HepG2 (cell line): ENCODE measurements around the gene BCL6. TPM values are rescaled to one million over a fixed set of nuclear protein-coding genes. Genes with fewer than 3 reads are reported as not detected.

Experiments used
- ATAC-seq: fragments of 200-7000 bp; cut with Tn5 transposase; 3 replicates; pipeline ENCODE4 v1.9.1; 2020; ENCODE audit warnings: mild to moderate bottlenecking, moderate library complexity
- BruUV-seq: library from RNA; stranded (reverse); fragments of 400-500 nt; replicated peaks from 2 replicates; lab custom pipeline; 2021; lab: Mats Ljungman, UMichigan
- CTCF ChIA-PET: fragments of 300-600 bp; formaldehyde crosslinking; extraction: SDS; loops from one replicate; lab custom pipeline; 2021; ENCODE audit warnings: low total read pairs, inconsistent platforms, low intra/inter-chr PET ratio; lab: Yijun Ruan, JAX
- POLR2A ChIA-PET: fragments of 350-600 bp; sonication (Branson Sonifier 250); formaldehyde crosslinking; loops from one replicate; lab custom pipeline; 2020; ENCODE audit warnings: antibody characterized with exemption, inconsistent platforms; lab: Yijun Ruan, JAX
- DNase-seq: peaks from one replicate; pipeline ENCODE4 v3.0.0-alpha.2; 2015; ENCODE audit warnings: low spot score
- FAIRE-seq: peaks from 3 replicates; lab custom pipeline; 2011; peaks lifted over from hg19 to GRCh38; lab: Jason Lieb, UNC
- H2AFZ ChIP-seq: one replicate; pipeline ENCODE4 v1.6.1; 2011; ENCODE audit warnings: low read length, inconsistent platforms
- H3K27ac ChIP-seq: fragments of 300-600 bp; 3 replicates; pipeline ENCODE4 v1.8.0; 2011; ENCODE audit warnings: mixed run types, mild to moderate bottlenecking, mixed read lengths, low read length, inconsistent platforms; ENCODE audit not compliant: insufficient read depth; ENCODE audit errors: extremely low read length
- H3K27me3 ChIP-seq, 2 experiments: fragments of 200-600 bp in 1 of 2; 2 replicates in 1 of 2; 3 replicates in 1 of 2; pipeline versions ENCODE4 v1.6.0 to v1.8.0; 2011; ENCODE audit warnings: low read length in 2 of 2, mild to moderate bottlenecking in 2 of 2, moderate library complexity in 2 of 2, inconsistent platforms in 1 of 2; ENCODE audit not compliant: insufficient read depth in 2 of 2, control insufficient read depth in 1 of 2
- H3K36me3 ChIP-seq, 2 experiments: fragments of 200-600 bp in 1 of 2; replicated peaks in 1 of 2; 2 replicates in 1 of 2; 3 replicates in 1 of 2; pipeline versions ENCODE4 v1.5.1 to v1.8.0; 2011; ENCODE audit warnings: low read length in 2 of 2, inconsistent platforms in 1 of 2; ENCODE audit not compliant: insufficient read depth in 2 of 2, control insufficient read depth in 1 of 2
- H3K4me1 ChIP-seq: 2 replicates; pipeline ENCODE4 v1.5.1; 2012; ENCODE audit warnings: low read length, inconsistent platforms; ENCODE audit not compliant: insufficient read depth
- H3K4me2 ChIP-seq: 2 replicates; pipeline ENCODE4 v1.6.0; 2011; ENCODE audit warnings: low read depth, low read length, inconsistent platforms
- H3K4me3 ChIP-seq, 3 experiments: fragments of 200-600 bp in 1 of 3; sonication (generic), shearing (Covaris generic) in 1 of 3; replicated peaks in 1 of 3; 2 replicates each; pipeline ENCODE4 v1.5.1; 2011 to 2016; ENCODE audit warnings: low read length in 3 of 3, inconsistent platforms in 2 of 3, low read depth in 2 of 3, mild to moderate bottlenecking in 2 of 3, control low read depth in 1 of 3, mixed read lengths in 1 of 3; ENCODE audit not compliant: insufficient read depth in 1 of 3
- H3K79me2 ChIP-seq: one replicate; pipeline ENCODE4 v1.6.1; 2011; ENCODE audit warnings: low read length, inconsistent platforms; ENCODE audit not compliant: insufficient read depth
- H3K9ac ChIP-seq: 2 replicates; pipeline ENCODE4 v1.6.0; 2011; ENCODE audit warnings: mild to moderate bottlenecking, low read depth, low read length, inconsistent platforms; ENCODE audit not compliant: insufficient read depth
- H3K9me3 ChIP-seq: 2 replicates; pipeline ENCODE4 v1.5.1; 2012; ENCODE audit warnings: mild to moderate bottlenecking, low read length
- H4K20me1 ChIP-seq: 2 replicates; pipeline ENCODE4 v1.6.0; 2011; ENCODE audit warnings: inconsistent platforms, mild to moderate bottlenecking, low read length, moderate library complexity; ENCODE audit not compliant: insufficient read depth
- AKAP8 ChIP-seq: sonication (generic); formaldehyde crosslinking; IDR thresholded peaks from 2 replicates; pipeline ENCODE4 v1.5.1; 2020; ENCODE audit warnings: mild to moderate bottlenecking, missing genetic modification reagents
- ARNTL ChIP-seq: sonication (generic); formaldehyde crosslinking; IDR thresholded peaks from 2 replicates; pipeline ENCODE4 v1.4.0; 2020; ENCODE audit warnings: mild to moderate bottlenecking, missing genetic modification reagents
- ATF6 ChIP-seq: sonication (generic); formaldehyde crosslinking; conservative IDR thresholded peaks from 2 replicates; pipeline ENCODE4 v1.4.0; 2020; ENCODE audit warnings: missing genetic modification reagents
- BHLHE40 ChIP-seq: IDR thresholded peaks from 2 replicates; pipeline ENCODE4 v1.6.1; 2011; ENCODE audit warnings: low read length, improper control_type of control experiment
- ELF1 ChIP-seq: sonication (generic); formaldehyde crosslinking; IDR thresholded peaks from 2 replicates; pipeline ENCODE4 v1.4.0; 2020; ENCODE audit warnings: missing genetic modification reagents
- GTF2F1 ChIP-seq: fragments of 150-350 bp; IDR thresholded peaks from 2 replicates; pipeline ENCODE4 v1.6.1; 2014; ENCODE audit warnings: low read length
- HNF4G ChIP-seq, 2 experiments: sonication (generic) in 1 of 2; formaldehyde crosslinking in 1 of 2; IDR thresholded peaks; 2 replicates each; pipeline versions ENCODE4 v1.4.0 to v1.6.1; 2011 to 2020; ENCODE audit warnings: borderline replicate concordance in 2 of 2, low read depth in 2 of 2, mild to moderate bottlenecking in 2 of 2, low read length in 1 of 2, missing genetic modification reagents in 1 of 2, moderate library complexity in 1 of 2
- KDM4B ChIP-seq: sonication (generic); formaldehyde crosslinking; IDR thresholded peaks from 2 replicates; pipeline ENCODE4 v1.4.0; 2020; ENCODE audit warnings: missing genetic modification reagents
- NR3C1 ChIP-seq: sonication (generic); formaldehyde crosslinking; IDR thresholded peaks from 2 replicates; pipeline ENCODE4 v1.4.0; 2020; ENCODE audit warnings: missing genetic modification reagents
- SMARCE1 ChIP-seq: fragments of 450-650 bp; IDR thresholded peaks from 2 replicates; pipeline ENCODE4 v1.6.1; 2017; ENCODE audit warnings: borderline replicate concordance
- TFDP1 ChIP-seq: IDR thresholded peaks from 2 replicates; pipeline ENCODE4 v1.6.1; 2016; ENCODE audit warnings: missing compliant biosample characterization, missing genetic modification reagents, borderline replicate concordance
- TOPORS ChIP-seq: sonication (generic); formaldehyde crosslinking; IDR thresholded peaks from 2 replicates; pipeline ENCODE4 v1.8.0; 2023; ENCODE audit warnings: mild to moderate bottlenecking, missing genetic modification reagents
- ZFAT ChIP-seq: sonication (generic); formaldehyde crosslinking; conservative IDR thresholded peaks from 2 replicates; pipeline ENCODE4 v1.8.1; 2023; ENCODE audit warnings: missing genetic modification reagents, inconsistent platforms
- ZMYM4 ChIP-seq: sonication (generic); formaldehyde crosslinking; IDR thresholded peaks from 2 replicates; pipeline ENCODE4 v1.8.1; 2023; ENCODE audit warnings: mild to moderate bottlenecking, missing genetic modification reagents
- ZNF710 ChIP-seq: sonication (generic); formaldehyde crosslinking; IDR thresholded peaks from 2 replicates; pipeline ENCODE4 v1.5.0; 2020; ENCODE audit warnings: mild to moderate bottlenecking, missing genetic modification reagents, borderline replicate concordance
- WGBS: methylation state at CpG from one replicate; pipeline ENCODE4 v1.1.6; 2017; ENCODE audit warnings: low lambda C conversion rate; 5-methylcytosine and 5-hydroxymethylcytosine counted together
- in situ Hi-C: cut with HindIII; loops from 2 replicates; pipeline ENCODE4 v1.10.0; 2017; ENCODE audit warnings: low pct_unique_long_range_greater_than_20kb; ENCODE audit not compliant: extremely low pct_ligation_motif_present
- intact Hi-C: fragments of 100-400 bp; cut with micrococcal nuclease; formaldehyde crosslinking; loops from one replicate; pipeline ENCODE4 v1.10.0; 2022; ENCODE audit not compliant: unreplicated experiment
- polyA plus RNA-seq, 8 experiments: library from polyadenylated mRNA; depleted of rRNA in 3 of 8; stranded (reverse) in 7 of 8; unstranded in 1 of 8; fragments of >200 nt; fragmentation: Illumina TruSeq in 4 of 8; extraction: Trizol in 4 of 8; gene quantifications; 2 replicates each; pipeline versions ENCODE4 v1.2.1 to v1.2.3, GENCODE V29; 2011 to 2016; ENCODE audit warnings: low read depth in 4 of 8, missing spikeins in 1 of 8, mixed read lengths in 1 of 8; ENCODE audit not compliant: insufficient read depth in 1 of 8
- total RNA-seq, 5 experiments: library from RNA; depleted of rRNA; stranded (reverse); fragments of >200 nt; fragmentation: Illumina TruSeq; extraction: Trizol; gene quantifications; 2 replicates each; pipeline ENCODE4 v1.2.3, GENCODE V29; 2016; ENCODE audit warnings: low read depth in 1 of 5

Gene BCL6
- total and polyA plus RNA-seq, 2 of the 13 experiments (the other 11 are each of a cell fraction or from before 2014, with no cell fraction given), result 21.2 to 53.7 TPM

- H3K79me2 ChIP-seq, result no peaks in the 10 kb centered on the region
- H3K4me3 ChIP-seq, result no peak overlapping the region
- in situ Hi-C loops, result no loop called here
- H3K4me2 ChIP-seq, result no peak overlapping the region
- no peaks in the 10 kb centered on the region for H4K20me1 ChIP-seq
- DNase-seq (no peak), FAIRE-seq (no peak), ATAC-seq (no peak)
- H3K36me3 ChIP-seq, result no peaks in the 10 kb centered on the region
- peaks cover 0 to 11% of the 10 kb centered on the region in 2 experiments; a peak in 1 of 5 replicates for H3K27me3 ChIP-seq
- H3K27ac ChIP-seq, result no peak overlapping the region
- intact Hi-C loops, result no loop called here
- BruUV-seq, result no TSS peak
- no peaks in the 10 kb centered on the region for H3K9me3 ChIP-seq
- WGBS, result 59% methylated on average over 22 of the region's 42 CpGs
- ChIA-PET POLR2A (no interaction called here), CTCF (no interaction called here)
- H3K9ac ChIP-seq, result no peak overlapping the region
- no peaks in the 10 kb centered on the region for H3K4me1 ChIP-seq
- H2AFZ ChIP-seq, result no peak overlapping the region
- TF ChIP-seq ZNF710 (no peak), KDM4B (CRISPR knock-in tag) (no peak), ELF1 (no peak), ATF6 (CRISPR knock-in tag) (no peak), ARNTL (CRISPR knock-in tag) (no peak), ZMYM4 (CRISPR knock-in tag) (no peak), NR3C1 (CRISPR knock-in tag) (no peak), SMARCE1 (no peak), BHLHE40 (no peak), GTF2F1 (no peak), TFDP1 (CRISPR knock-in tag) (no peak), TOPORS (CRISPR knock-in tag) (no peak), HNF4G (IDR thresholded peaks at IDR 0.05; ENCODE audit: borderline replicate concordance, low read depth, low read length) (no peak), HNF4G (CRISPR knock-in tag; IDR thresholded peaks at IDR 0.05; ENCODE audit: borderline replicate concordance, low read depth) (no peak), AKAP8 (CRISPR knock-in tag) (no peak), ZFAT (CRISPR knock-in tag) (no peak)
Measured at GRCh38 chr3:187698499-187699399, 46.5 kb downstream of the BCL6 start.
